Activated B cell treated with CpG ODN at 0.5 μM for 24 hours (primary cell): ENCODE measurements around the gene DACT3. TPM values are rescaled to one million over a fixed set of nuclear protein-coding genes. Genes with fewer than 3 reads are reported as not detected.

Experiments
- ATAC-seq: fragments of 200-7000 bp; cut with Tn5 transposase; one replicate; pipeline ENCODE4 v1.10.0; 2021; ENCODE audit warnings: low read depth, mild to moderate bottlenecking, moderate library complexity
- CTCF ChIA-PET: fragments of 350-600 bp; sonication (Branson Sonifier 250); formaldehyde crosslinking; loops from one replicate; lab custom pipeline; 2021; ENCODE audit warnings: antibody characterized with exemption; lab: Charles Lee
- POLR2A ChIA-PET: fragments of 350-600 bp; sonication (Branson Sonifier 250); formaldehyde crosslinking; loops from one replicate; lab custom pipeline; 2021; ENCODE audit warnings: antibody characterized with exemption; lab: Charles Lee
- DNase-seq: peaks from one replicate; pipeline ENCODE4 v3.0.0; 2022
- H3K27ac Mint-ChIP-seq: one replicate; pipeline ENCODE4 v1.8.0; 2020; ENCODE audit warnings: mixed read lengths
- H3K27me3 Mint-ChIP-seq: one replicate; pipeline ENCODE4 v1.8.0; 2021; ENCODE audit warnings: mixed read lengths
- H3K36me3 Mint-ChIP-seq: one replicate; pipeline ENCODE4 v1.8.0; 2021; ENCODE audit warnings: low read depth, mixed read lengths
- H3K4me1 Mint-ChIP-seq: one replicate; pipeline ENCODE4 v1.8.0; 2021; ENCODE audit warnings: mixed read lengths
- H3K4me3 Mint-ChIP-seq: one replicate; pipeline ENCODE4 v1.8.0; 2020; ENCODE audit warnings: mild to moderate bottlenecking, mixed read lengths
- H3K9me3 Mint-ChIP-seq: one replicate; pipeline ENCODE4 v1.8.0; 2020; ENCODE audit warnings: mixed read lengths
- intact Hi-C: fragments of 100-400 bp; cut with micrococcal nuclease; formaldehyde crosslinking; loops from one replicate; pipeline ENCODE4 v1.15.1; 2024
- total RNA-seq: library from RNA; stranded (reverse); gene quantifications from 2 replicates; pipeline ENCODE4 v1.2.3, GENCODE V29; 2022
- TF ChIP-seq, protein P1 (sequence below): fragments of 200-600 bp; IDR thresholded peaks from one replicate; pipeline ENCODE4 v1.8.0; 2022; ENCODE audit warnings: antibody characterized with exemption, mild to moderate bottlenecking

DACT3 gene
- total RNA-seq, 1 donor from 2014 or later: 0.75 TPM

DNA sequence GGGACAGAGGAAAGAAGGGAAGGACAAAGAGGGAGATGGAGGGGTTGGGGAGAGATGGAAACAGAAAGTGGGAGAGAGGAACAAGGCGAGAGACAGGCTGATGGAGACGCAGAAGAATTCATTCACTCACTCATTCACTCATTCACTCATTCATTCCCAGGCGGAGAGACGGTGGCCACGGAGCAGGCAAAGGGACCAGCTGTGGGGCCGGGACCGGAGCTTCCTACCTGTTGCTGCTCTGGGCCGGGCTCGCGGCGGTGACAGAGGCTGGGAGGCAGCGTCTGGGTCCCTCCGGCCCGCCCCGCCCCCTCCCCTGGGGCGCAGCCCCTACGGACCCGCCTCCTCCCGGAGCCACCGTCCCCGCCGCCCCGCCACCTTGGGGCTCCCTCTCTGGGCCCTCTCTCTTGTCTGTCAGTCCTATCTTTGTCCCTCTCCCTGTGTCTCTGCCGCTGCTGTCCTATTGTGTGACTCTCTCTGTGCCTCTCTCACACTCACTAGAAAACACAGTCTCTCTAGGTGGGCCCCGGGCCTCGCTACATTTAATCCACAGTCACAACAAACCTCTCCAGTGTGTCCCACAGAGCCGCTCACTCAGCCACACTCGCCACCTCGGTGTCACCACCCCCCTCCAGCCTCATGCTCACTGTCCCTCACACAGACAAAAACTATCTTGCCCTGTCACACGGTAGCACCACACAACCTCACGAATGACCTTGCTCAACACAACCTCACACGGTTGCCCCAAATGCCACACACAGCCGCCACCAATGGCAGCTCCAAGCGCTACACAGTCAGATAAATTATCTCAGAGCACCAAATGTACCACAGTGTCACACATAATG lies 24.8 kb downstream of the DACT3 start, which contains the start of gene GNG8:
Gene GNG8, minus strand, starts transcription at position 283 of the 842 bp plus-strand sequence. CDS start 1,520 bp downstream, outside the sequence.
- H3K27me3 Mint-ChIP-seq: peaks cover 4% of the 10 kb centered on the region

DNA sequence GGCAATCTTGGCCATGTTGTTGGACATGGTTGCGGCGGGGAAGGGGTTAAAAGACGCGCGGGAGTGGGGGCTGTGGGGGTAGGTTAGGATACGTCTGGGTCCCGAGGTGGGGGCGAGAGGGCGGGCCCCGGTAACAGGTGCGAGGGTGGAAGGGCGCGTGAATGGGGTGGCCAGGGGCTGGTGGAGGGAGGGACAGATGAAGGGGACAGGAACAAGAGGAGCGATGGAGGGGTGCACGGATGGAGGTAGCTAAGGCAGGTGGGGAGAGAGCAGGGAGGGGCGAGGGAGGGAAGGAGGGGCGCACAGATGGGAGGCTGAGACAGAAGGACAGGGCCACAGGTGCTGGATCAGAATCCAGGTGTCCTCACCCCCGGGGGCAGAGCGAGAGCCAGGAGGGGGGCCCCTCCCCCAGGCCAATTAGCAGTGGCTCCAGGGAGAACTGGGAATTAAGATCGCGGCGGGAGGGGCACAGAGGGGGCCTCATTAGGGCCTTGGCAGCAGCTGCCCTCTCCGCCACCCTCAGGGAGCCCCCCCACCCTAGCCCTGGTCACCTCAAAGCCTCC lies 26.2 kb downstream of the DACT3 start:
- intact Hi-C loops: loop anchor here (1.0 kb wide), 4 partner anchors 9 to 34 kb away; partner anchors contain the start of genes DACT3 and PTGIR
- ATAC-seq (no peak), DNase-seq (no peak)
- peaks cover 2% of the 10 kb centered on the region for H3K36me3 Mint-ChIP-seq
- ChIA-PET POLR2A (interaction anchor here (0.6 to 8.6 kb wide), 7 partner anchors 11 to 154 kb away, joined by 3 to 99 read pairs (median 7); partner anchors contain the start of genes CALM3, DACT3 and SLC1A5), CTCF (interaction anchor here (2.2 kb wide), 1 partner anchor 18 kb away, joined by 9 read pairs; no protein-coding TSS in a partner anchor)
- peak overlapping the region; percentile 62 for H3K27ac Mint-ChIP-seq
- peak overlapping the region; percentile 81 for H3K4me3 Mint-ChIP-seq
- TF ChIP-seq, protein P1, sequence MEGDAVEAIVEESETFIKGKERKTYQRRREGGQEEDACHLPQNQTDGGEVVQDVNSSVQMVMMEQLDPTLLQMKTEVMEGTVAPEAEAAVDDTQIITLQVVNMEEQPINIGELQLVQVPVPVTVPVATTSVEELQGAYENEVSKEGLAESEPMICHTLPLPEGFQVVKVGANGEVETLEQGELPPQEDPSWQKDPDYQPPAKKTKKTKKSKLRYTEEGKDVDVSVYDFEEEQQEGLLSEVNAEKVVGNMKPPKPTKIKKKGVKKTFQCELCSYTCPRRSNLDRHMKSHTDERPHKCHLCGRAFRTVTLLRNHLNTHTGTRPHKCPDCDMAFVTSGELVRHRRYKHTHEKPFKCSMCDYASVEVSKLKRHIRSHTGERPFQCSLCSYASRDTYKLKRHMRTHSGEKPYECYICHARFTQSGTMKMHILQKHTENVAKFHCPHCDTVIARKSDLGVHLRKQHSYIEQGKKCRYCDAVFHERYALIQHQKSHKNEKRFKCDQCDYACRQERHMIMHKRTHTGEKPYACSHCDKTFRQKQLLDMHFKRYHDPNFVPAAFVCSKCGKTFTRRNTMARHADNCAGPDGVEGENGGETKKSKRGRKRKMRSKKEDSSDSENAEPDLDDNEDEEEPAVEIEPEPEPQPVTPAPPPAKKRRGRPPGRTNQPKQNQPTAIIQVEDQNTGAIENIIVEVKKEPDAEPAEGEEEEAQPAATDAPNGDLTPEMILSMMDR: no peak
- no peaks in the 10 kb centered on the region for H3K9me3 Mint-ChIP-seq
- peaks cover 31% of the 10 kb centered on the region for H3K4me1 Mint-ChIP-seq
- H3K27me3 Mint-ChIP-seq: no peaks in the 10 kb centered on the region

More for the DNA sequence above, 24.8 kb downstream of the DACT3 start, which contains the start of gene GNG8:
- peaks cover 2% of the 10 kb centered on the region for H3K36me3 Mint-ChIP-seq
- no peaks in the 10 kb centered on the region for H3K9me3 Mint-ChIP-seq
- TF ChIP-seq, protein P1: no peak
- H3K4me1 Mint-ChIP-seq: peaks cover 34% of the 10 kb centered on the region
- ChIA-PET CTCF (interaction anchor here (2.1 to 2.5 kb wide), 3 partner anchors 19 to 26 kb away, joined by 7 to 16 read pairs (median 15); partner anchors contain the start of gene DACT3), POLR2A (interaction anchor here (0.7 to 4.3 kb wide), 7 partner anchors 18 to 1614 kb away, joined by 3 to 23 read pairs (median 7); partner anchors contain the start of genes CALM3, DACT3 and SLC1A5)
- H3K27ac Mint-ChIP-seq: peak within 1 kb of the TSS; percentile 62
- H3K4me3 Mint-ChIP-seq: peak within 1 kb of the TSS; percentile 81
- peak; percentile 51 for DNase-seq
- ATAC-seq: no peak
- intact Hi-C loops: no loop called here

GRCh38 chr19:46634045-46634655 lies 26.8 kb downstream of the DACT3 start:
- H3K4me3 Mint-ChIP-seq: peak overlapping the region; percentile 81
- no peaks in the 10 kb centered on the region for H3K27me3 Mint-ChIP-seq
- peak; percentile 80 for ATAC-seq
- TF ChIP-seq, protein P1: no peak
- intact Hi-C loops: loop anchor here (1.0 kb wide), 4 partner anchors 9 to 34 kb away; partner anchors contain the start of genes DACT3 and PTGIR
- peaks cover 2% of the 10 kb centered on the region for H3K36me3 Mint-ChIP-seq
- DNase-seq: peak; percentile 92
- POLR2A ChIA-PET: interaction anchor here (0.6 to 8.6 kb wide), 9 partner anchors 9 to 111 kb away, joined by 3 to 99 read pairs (median 6); partner anchors contain the start of genes CALM3, DACT3 and PTGIR
- H3K4me1 Mint-ChIP-seq: peaks cover 30% of the 10 kb centered on the region
- H3K9me3 Mint-ChIP-seq: no peaks in the 10 kb centered on the region
- CTCF ChIA-PET: interaction anchor here (1.0 to 2.2 kb wide), 5 partner anchors 12 to 28 kb away, joined by 3 to 9 read pairs (median 4); partner anchors contain the start of gene DACT3
- H3K27ac Mint-ChIP-seq: peak overlapping the region; percentile 64

DNA sequence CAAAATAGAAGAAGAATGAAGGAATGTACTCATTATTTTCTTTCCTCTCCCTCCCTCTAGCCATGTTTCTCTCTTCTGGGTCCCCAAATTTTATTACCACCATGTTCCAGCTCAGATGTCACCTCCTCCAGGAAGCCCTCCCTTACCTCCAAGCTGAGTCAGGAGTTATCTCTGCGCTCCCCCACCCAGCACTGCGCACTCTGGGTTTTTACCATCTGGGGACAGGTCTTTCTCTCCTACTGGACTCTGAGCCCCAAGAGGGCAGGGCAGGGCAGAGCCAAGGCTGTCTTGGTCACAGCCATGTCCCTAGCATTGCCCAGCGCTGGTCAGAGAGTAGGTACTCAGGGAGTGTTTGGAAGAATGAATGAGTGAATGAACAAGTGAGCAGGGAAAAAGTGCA lies 27.9 kb downstream of the DACT3 start:
- intact Hi-C loops: no loop called here
- DNase-seq: no peak
- TF ChIP-seq, protein P1: no peak
- Mint-ChIP-seq H3K4me3 (peak overlapping the region; percentile 72), H3K27me3 (no peaks in the 10 kb centered on the region), H3K27ac (peak overlapping the region; percentile 64), H3K9me3 (no peaks in the 10 kb centered on the region), H3K4me1 (peaks cover 33% of the 10 kb centered on the region), H3K36me3 (peaks cover 2% of the 10 kb centered on the region)
- CTCF ChIA-PET: interaction anchor here (1.1 to 2.2 kb wide), 4 partner anchors 13 to 29 kb away, joined by 4 to 9 read pairs (median 5); partner anchors contain the start of gene DACT3
- POLR2A ChIA-PET: interaction anchor here (0.5 to 8.6 kb wide), 4 partner anchors 8 to 48 kb away, joined by 3 to 99 read pairs (median 5); partner anchors contain the start of gene PTGIR
- ATAC-seq: no peak
